Nephron (organoid): ENCODE measurements around the gene PDIA2.

ENCODE experiments used
- H3K27ac Mint-ChIP-seq, 3 experiments: 2 replicates each; pipeline ENCODE4 v1.8.0; 2020; ENCODE audit warnings: mixed read lengths in 3 of 3, mild to moderate bottlenecking in 2 of 3, moderate library complexity in 1 of 3
- H3K27me3 Mint-ChIP-seq: 2 replicates; pipeline ENCODE4 v1.8.0; 2021; ENCODE audit warnings: low read depth, mild to moderate bottlenecking, moderate library complexity, mixed read lengths
- H3K36me3 Mint-ChIP-seq: 2 replicates; pipeline ENCODE4 v1.8.0; 2020; ENCODE audit warnings: low read depth, mixed read lengths
- H3K4me1 Mint-ChIP-seq: 2 replicates; pipeline ENCODE4 v1.8.0; 2020; ENCODE audit warnings: mixed read lengths
- H3K4me3 Mint-ChIP-seq, 3 experiments: 2 replicates each; pipeline ENCODE4 v1.8.0; 2020; ENCODE audit warnings: mild to moderate bottlenecking in 3 of 3, mixed read lengths in 3 of 3, moderate library complexity in 2 of 3
- H3K9me3 Mint-ChIP-seq: 2 replicates; pipeline ENCODE4 v1.8.0; 2020; ENCODE audit warnings: mixed read lengths
- CTCF ChIP-seq, 3 experiments: fragments of 200-600 bp; sonication (generic); IDR thresholded peaks; one replicate each; pipeline ENCODE4 v1.5.0; 2021; ENCODE audit warnings: antibody characterized with exemption in 3 of 3; ENCODE audit not compliant: unreplicated experiment in 3 of 3

The PDIA2 gene

GRCh38 chr16:314795-315299, 31.9 kb downstream of the PDIA2 start:
- Mint-ChIP-seq H3K4me1 (peaks cover 5% of the 10 kb centered on the region), H3K27me3 (no peaks in the 10 kb centered on the region), H3K36me3 (peaks cover 17% of the 10 kb centered on the region), H3K9me3 (no peaks in the 10 kb centered on the region), H3K27ac (no peak overlapping the region), H3K4me3 (no peak overlapping the region)
- TF ChIP-seq CTCF (IDR thresholded peaks at IDR 0.05; ENCODE audit: unreplicated experiment in 3 of 3): no peak

- TF ChIP-seq CTCF (IDR thresholded peaks at IDR 0.05; ENCODE audit: unreplicated experiment in 3 of 3): no peak
- no peak overlapping the region for H3K27ac Mint-ChIP-seq
- H3K4me1 Mint-ChIP-seq: peaks cover 5% of the 10 kb centered on the region
- H3K4me3 Mint-ChIP-seq: no peak overlapping the region
- peaks cover 21% of the 10 kb centered on the region for H3K36me3 Mint-ChIP-seq
- H3K9me3 Mint-ChIP-seq: no peaks in the 10 kb centered on the region
- H3K27me3 Mint-ChIP-seq: no peaks in the 10 kb centered on the region
Observed at GRCh38 chr16:316741-317464, 33.9 kb downstream of the PDIA2 start.

GRCh38 chr16:317583-317982, 34.6 kb downstream of the PDIA2 start:
- peaks cover 5% of the 10 kb centered on the region for H3K4me1 Mint-ChIP-seq
- H3K36me3 Mint-ChIP-seq: peaks cover 15% of the 10 kb centered on the region

GRCh38 chr16:318628-319027, 35.7 kb downstream of the PDIA2 start:
- no peak overlapping the region for H3K4me3 Mint-ChIP-seq

More at GRCh38 chr16:317583-317982, 34.6 kb downstream of the PDIA2 start:
- H3K27me3 Mint-ChIP-seq: no peaks in the 10 kb centered on the region
- no peaks in the 10 kb centered on the region for H3K9me3 Mint-ChIP-seq
- TF ChIP-seq CTCF (IDR thresholded peaks at IDR 0.05; ENCODE audit: unreplicated experiment in 3 of 3): no peak
- H3K27ac Mint-ChIP-seq: no peak overlapping the region
- H3K4me3 Mint-ChIP-seq: no peak overlapping the region

GRCh38 chr16:320206-320605, 37.2 kb downstream of the PDIA2 start:
- Mint-ChIP-seq H3K27ac (no peak overlapping the region), H3K36me3 (peaks cover 14% of the 10 kb centered on the region), H3K4me1 (peaks cover 5% of the 10 kb centered on the region), H3K27me3 (no peaks in the 10 kb centered on the region), H3K4me3 (no peak overlapping the region), H3K9me3 (no peaks in the 10 kb centered on the region)
- no peak for TF ChIP-seq CTCF (IDR thresholded peaks at IDR 0.05; ENCODE audit: unreplicated experiment in 3 of 3)

More at GRCh38 chr16:318628-319027, 35.7 kb downstream of the PDIA2 start:
- Mint-ChIP-seq H3K9me3 (no peaks in the 10 kb centered on the region), H3K27ac (no peak overlapping the region), H3K36me3 (peaks cover 15% of the 10 kb centered on the region), H3K4me1 (peaks cover 5% of the 10 kb centered on the region), H3K27me3 (no peaks in the 10 kb centered on the region)
- no peak for TF ChIP-seq CTCF (IDR thresholded peaks at IDR 0.05; ENCODE audit: unreplicated experiment in 3 of 3)

- peaks cover 5% of the 10 kb centered on the region for H3K4me1 Mint-ChIP-seq
- H3K4me3 Mint-ChIP-seq: no peak overlapping the region
- no peak overlapping the region for H3K27ac Mint-ChIP-seq
- H3K9me3 Mint-ChIP-seq: no peaks in the 10 kb centered on the region
- TF ChIP-seq CTCF (IDR thresholded peaks at IDR 0.05; ENCODE audit: unreplicated experiment in 3 of 3): no peak
- peaks cover 12% of the 10 kb centered on the region for H3K36me3 Mint-ChIP-seq
- H3K27me3 Mint-ChIP-seq: no peaks in the 10 kb centered on the region
Observed at GRCh38 chr16:321532-321931, 38.6 kb downstream of the PDIA2 start.
